Hematopoietic multipotent progenitor cell treated with erythropoietin and hydrocortisone succinate and interleukin-3 and kit ligand, for 8 days (in vitro differentiated cells): ENCODE data around the gene ZNF865.

ENCODE experiments used
- DNase-seq: peaks from one replicate; pipeline ENCODE4 v3.0.0-alpha.2; 2015

ZNF865 gene

GRCh38 chr19:55663846-55664536 is 58.5 kb downstream of the ZNF865 start:
- DNase-seq: no peak

GRCh38 chr19:55666343-55667005 is 61.0 kb downstream of the ZNF865 start:
- DNase-seq: no peak
